ENCODE measurements around the gene SEL1L2.

SEL1L2 gene

DNA sequence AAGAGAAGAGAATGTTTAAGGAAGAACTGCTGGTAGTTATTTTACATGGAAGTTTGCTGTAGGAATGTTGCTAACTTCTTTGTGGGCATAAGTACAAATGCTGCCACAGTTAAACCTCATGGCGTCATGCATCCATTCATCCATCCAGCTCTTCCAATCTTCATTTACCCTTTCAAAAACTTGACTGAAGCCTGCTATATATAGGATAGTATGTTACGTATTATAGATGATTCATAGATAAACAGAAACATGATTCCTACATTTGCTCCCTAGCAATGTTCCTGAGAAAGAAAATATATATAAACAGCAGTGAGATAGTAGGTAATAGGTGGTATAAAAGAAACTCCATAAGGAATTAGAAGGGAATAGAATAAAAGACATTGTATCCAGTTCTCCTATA, 111.8 kb downstream of the SEL1L2 start:
- no peak for DNase-seq (ENCODE audit: extremely low spot score)
- TF ChIP-seq FOXM1 (IDR thresholded peaks at IDR 0.05; ENCODE audit: borderline replicate concordance) (no peak), TARDBP (IDR thresholded peaks at IDR 0.05) (no peak), CTBP1 (IDR thresholded peaks at IDR 0.05; ENCODE audit: borderline replicate concordance) (no peak), HDGF (IDR thresholded peaks at IDR 0.05; ENCODE audit: borderline replicate concordance) (no peak), NFRKB (IDR thresholded peaks at IDR 0.05) (no peak), SUZ12 (IDR thresholded peaks at IDR 0.05) (no peak), FOXA1 (IDR thresholded peaks at IDR 0.05) (no peak), SP1 (IDR thresholded peaks at IDR 0.05) (no peak), ARNT (IDR thresholded peaks at IDR 0.05) (no peak), ELF4 (IDR thresholded peaks at IDR 0.05) (no peak), BHLHE40 (IDR thresholded peaks at IDR 0.05; ENCODE audit: borderline replicate concordance) (no peak), FOXK2 (IDR thresholded peaks at IDR 0.05) (no peak), L3MBTL2 (conservative IDR thresholded peaks at IDR 0.05) (no peak), ZNF384 (IDR thresholded peaks at IDR 0.05) (no peak), LEF1 (IDR thresholded peaks at IDR 0.05; ENCODE audit: borderline replicate concordance) (no peak)
- TF ChIP-seq, protein P1, sequence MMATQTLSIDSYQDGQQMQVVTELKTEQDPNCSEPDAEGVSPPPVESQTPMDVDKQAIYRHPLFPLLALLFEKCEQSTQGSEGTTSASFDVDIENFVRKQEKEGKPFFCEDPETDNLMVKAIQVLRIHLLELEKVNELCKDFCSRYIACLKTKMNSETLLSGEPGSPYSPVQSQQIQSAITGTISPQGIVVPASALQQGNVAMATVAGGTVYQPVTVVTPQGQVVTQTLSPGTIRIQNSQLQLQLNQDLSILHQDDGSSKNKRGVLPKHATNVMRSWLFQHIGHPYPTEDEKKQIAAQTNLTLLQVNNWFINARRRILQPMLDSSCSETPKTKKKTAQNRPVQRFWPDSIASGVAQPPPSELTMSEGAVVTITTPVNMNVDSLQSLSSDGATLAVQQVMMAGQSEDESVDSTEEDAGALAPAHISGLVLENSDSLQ (IDR thresholded peaks at IDR 0.05): no peak
- POLR2A ChIA-PET: no interaction called here
- CTCF ChIA-PET: no interaction called here

DNA sequence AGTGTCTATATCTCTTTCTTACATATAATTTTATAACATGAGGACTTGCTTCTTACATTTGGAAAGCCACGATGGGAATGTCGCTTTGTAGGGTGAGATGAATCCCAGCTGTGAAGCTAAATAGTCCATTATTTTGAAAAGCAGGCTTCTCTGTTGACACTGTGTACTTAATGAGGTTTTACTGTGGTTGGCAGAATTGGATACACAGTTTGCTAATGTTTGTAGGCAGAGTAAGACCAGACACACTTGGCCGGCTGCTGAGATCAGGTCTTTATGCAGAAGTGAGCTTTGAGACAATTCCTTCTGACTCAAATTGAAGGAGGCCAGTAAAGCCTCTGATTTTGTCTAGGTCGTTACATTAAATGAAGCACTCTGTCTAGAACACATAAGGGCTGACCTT, 112.6 kb downstream of the SEL1L2 start:
- CTCF ChIA-PET: no interaction called here
- POLR2A ChIA-PET: no interaction called here
- TF ChIP-seq L3MBTL2 (conservative IDR thresholded peaks at IDR 0.05) (no peak), ARNT (IDR thresholded peaks at IDR 0.05) (no peak), FOXA1 (IDR thresholded peaks at IDR 0.05) (no peak), TARDBP (IDR thresholded peaks at IDR 0.05) (no peak), ZNF384 (IDR thresholded peaks at IDR 0.05) (no peak), FOXM1 (IDR thresholded peaks at IDR 0.05; ENCODE audit: borderline replicate concordance) (no peak)
- TF ChIP-seq, protein P1 (IDR thresholded peaks at IDR 0.05): no peak
- no peak for DNase-seq (ENCODE audit: extremely low spot score)

DNA sequence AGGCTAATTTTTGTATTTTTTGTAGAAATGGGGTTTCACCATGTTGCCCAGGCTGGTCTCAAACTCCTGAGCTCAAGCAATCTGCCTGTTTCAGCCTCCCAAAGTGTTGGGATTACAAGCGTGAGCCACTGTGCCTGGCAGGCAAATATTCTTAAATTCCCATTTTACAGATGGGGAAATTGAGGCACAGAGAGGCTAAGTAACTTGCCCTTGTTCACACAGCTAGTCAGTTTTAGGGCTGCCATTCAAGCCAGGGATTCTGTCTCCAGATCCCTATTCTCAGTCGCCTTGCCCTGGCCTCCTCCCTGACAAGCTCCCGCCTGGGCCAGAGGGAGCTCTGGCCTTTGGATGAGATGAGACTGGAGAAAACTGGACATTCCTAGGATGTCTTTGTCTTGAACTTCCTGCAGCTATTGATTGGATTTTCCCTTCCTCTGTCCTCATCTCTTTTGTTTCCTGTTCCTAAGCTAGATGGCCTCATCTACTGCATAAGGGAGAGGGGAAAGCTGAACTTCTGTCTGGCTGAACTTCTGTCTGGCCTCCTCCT, 115.1 kb downstream of the SEL1L2 start:
- TF ChIP-seq ARNT (IDR thresholded peaks at IDR 0.05): no peak
- no peak for TF ChIP-seq BHLHE40 (IDR thresholded peaks at IDR 0.05; ENCODE audit: borderline replicate concordance)
- no peak for TF ChIP-seq TARDBP (IDR thresholded peaks at IDR 0.05)
- TF ChIP-seq, protein P1 (IDR thresholded peaks at IDR 0.05): no peak
- TF ChIP-seq NFRKB (IDR thresholded peaks at IDR 0.05): no peak
- TF ChIP-seq LEF1 (IDR thresholded peaks at IDR 0.05; ENCODE audit: borderline replicate concordance): no peak
- no peak for TF ChIP-seq FOXK2 (IDR thresholded peaks at IDR 0.05)
- no peak for TF ChIP-seq CTBP1 (IDR thresholded peaks at IDR 0.05; ENCODE audit: borderline replicate concordance)
- TF ChIP-seq ZNF384 (IDR thresholded peaks at IDR 0.05): no peak
- no peak for TF ChIP-seq HDGF (IDR thresholded peaks at IDR 0.05; ENCODE audit: borderline replicate concordance)
- no peak for TF ChIP-seq SUZ12 (IDR thresholded peaks at IDR 0.05)
- TF ChIP-seq SP1 (IDR thresholded peaks at IDR 0.05): no peak
- TF ChIP-seq FOXA1 (IDR thresholded peaks at IDR 0.05): no peak
- no peak for TF ChIP-seq FOXM1 (IDR thresholded peaks at IDR 0.05; ENCODE audit: borderline replicate concordance)
- ChIA-PET POLR2A (no interaction called here), CTCF (interaction anchor here (0.6 kb wide), 1 partner anchor 58 kb away, joined by 4 read pairs; no protein-coding TSS in a partner anchor)
- DNase-seq (ENCODE audit: extremely low spot score): no peak

DNA sequence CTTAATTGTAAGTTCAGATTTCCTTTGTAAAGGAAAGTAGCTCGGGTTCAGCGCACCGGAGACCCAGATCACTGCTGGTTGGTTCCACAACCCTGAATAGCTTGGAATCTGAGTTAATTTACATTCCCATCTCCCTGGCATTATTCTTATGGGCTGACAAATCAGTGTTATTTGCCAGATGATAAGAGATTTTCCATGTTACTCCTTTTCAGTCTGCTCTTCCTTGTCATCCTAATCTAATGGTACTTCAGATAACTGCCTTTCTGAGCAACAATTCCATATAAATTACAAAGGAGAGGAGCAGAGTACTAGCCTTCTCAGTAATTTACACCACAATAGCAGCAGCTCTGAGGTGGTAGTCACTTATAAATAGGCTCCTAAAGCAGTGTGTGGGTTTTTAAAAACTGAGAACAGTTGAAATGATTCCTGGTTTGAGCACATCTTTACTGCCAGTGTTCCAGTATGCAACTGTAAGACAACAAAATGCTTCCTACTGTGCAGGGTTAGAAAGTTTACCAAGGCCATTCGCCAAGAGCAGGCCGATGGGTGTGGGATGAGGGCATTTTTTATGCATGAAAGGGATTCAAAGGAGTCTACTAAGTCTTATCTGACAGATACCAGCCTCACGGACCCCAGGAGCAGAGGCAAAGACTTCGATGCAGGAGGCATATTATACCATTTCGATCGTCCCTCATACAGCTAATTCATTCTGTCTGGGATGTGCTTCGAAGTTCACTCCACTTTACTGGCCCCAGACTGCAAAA, 115.8 kb downstream of the SEL1L2 start:
- TF ChIP-seq, protein P1 (IDR thresholded peaks at IDR 0.05): no peak
- no peak for TF ChIP-seq FOXM1 (IDR thresholded peaks at IDR 0.05; ENCODE audit: borderline replicate concordance)
- TF ChIP-seq BHLHE40 (IDR thresholded peaks at IDR 0.05; ENCODE audit: borderline replicate concordance): no peak
- no peak for TF ChIP-seq ELF4 (IDR thresholded peaks at IDR 0.05)
- CTCF ChIA-PET: no interaction called here
- POLR2A ChIA-PET: no interaction called here
- no peak for DNase-seq (ENCODE audit: extremely low spot score)

DNA sequence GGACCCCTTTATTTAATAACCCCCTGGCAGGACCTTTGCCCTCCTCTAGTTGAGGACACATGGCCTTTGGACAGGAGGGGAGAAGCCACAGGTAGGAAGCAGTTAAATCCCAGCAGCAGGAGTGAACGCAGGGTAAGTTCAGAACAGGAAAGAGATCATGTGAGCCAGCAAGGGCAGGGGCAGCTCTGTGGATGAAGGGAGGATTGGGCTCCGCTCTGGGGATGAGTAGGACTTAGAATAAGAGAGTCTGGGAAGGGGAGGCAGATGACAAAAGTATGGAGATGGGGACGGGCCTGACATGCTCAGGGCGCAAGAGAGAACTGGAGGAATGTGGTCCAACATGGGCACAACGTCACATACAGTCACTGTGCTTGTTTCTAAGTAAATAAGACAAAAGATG, 116.6 kb downstream of the SEL1L2 start:
- no peak for DNase-seq (ENCODE audit: extremely low spot score)
- ChIA-PET CTCF (no interaction called here), POLR2A (no interaction called here)
- TF ChIP-seq ARNT (IDR thresholded peaks at IDR 0.05): no peak
- no peak for TF ChIP-seq HDGF (IDR thresholded peaks at IDR 0.05; ENCODE audit: borderline replicate concordance)
- TF ChIP-seq ELF4 (IDR thresholded peaks at IDR 0.05): no peak
- no peak for TF ChIP-seq SUZ12 (IDR thresholded peaks at IDR 0.05)
- no peak for TF ChIP-seq L3MBTL2 (conservative IDR thresholded peaks at IDR 0.05)
- TF ChIP-seq FOXK2 (IDR thresholded peaks at IDR 0.05): no peak
- no peak for TF ChIP-seq FOXM1 (IDR thresholded peaks at IDR 0.05; ENCODE audit: borderline replicate concordance)
- no peak for TF ChIP-seq CTBP1 (IDR thresholded peaks at IDR 0.05; ENCODE audit: borderline replicate concordance)
- TF ChIP-seq NFRKB (IDR thresholded peaks at IDR 0.05): no peak
